G401 (cell line): ENCODE data around the gene TNS2. TPM values are rescaled to one million over a fixed set of nuclear protein-coding genes. Genes with fewer than 3 reads are reported as not detected.

ENCODE experiments used
- DNase-seq: peaks from one replicate; pipeline ENCODE4 v3.0.0-alpha.2; 2015; ENCODE audit warnings: low spot score
- in situ Hi-C: cut with HindIII; loops from 2 replicates; pipeline ENCODE4 v1.10.0; 2016; ENCODE audit warnings: low sequenced_read_pairs, mixed read lengths
- total RNA-seq: library from RNA; depleted of rRNA; stranded (reverse); fragments of >200 nt; shearing (Covaris generic); gene quantifications from 2 replicates; pipeline ENCODE4 v1.2.3, GENCODE V29; 2014

The TNS2 gene
- total RNA-seq, 1 experiment from 2014 or later, result 13.7 TPM

- DNase-seq, result no peak
- in situ Hi-C loops, result no loop called here
These were observed 5.8 kb downstream of the TNS2 start for GRCh38 chr12:53055471-53056266.

DNA sequence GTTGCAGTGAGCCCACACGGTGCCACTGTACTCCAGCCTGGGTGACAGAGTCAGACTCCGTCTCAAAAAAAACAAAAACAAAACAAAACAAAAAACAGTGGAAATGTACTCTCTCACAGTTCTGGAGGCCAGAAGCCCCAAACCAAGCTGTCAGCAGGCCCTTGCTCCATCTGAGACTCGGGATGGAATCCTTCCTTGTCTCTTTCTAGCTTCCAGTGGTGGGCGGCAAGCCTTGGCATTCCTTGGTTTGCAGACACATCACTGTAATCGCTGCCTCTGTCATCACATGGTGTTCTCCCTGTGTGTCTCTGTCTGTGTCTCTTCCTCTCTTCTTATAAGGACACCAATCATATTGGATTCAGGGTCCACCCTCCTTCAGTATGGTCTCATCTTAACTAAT, 6.4 kb downstream of the TNS2 start:
- DNase-seq, result no peak
- in situ Hi-C loops, result no loop called here

GRCh38 chr12:53056901-53057300, 7.0 kb downstream of the TNS2 start:
- in situ Hi-C loops, result no loop called here
- no peak for DNase-seq

GRCh38 chr12:53057816-53058500, 8.1 kb downstream of the TNS2 start:
- DNase-seq, result no peak

GRCh38 chr12:53058674-53059433, 9.0 kb downstream of the TNS2 start:
- in situ Hi-C loops, result no loop called here
- no peak for DNase-seq

More at GRCh38 chr12:53057816-53058500, 8.1 kb downstream of the TNS2 start:
- in situ Hi-C loops, result no loop called here

GRCh38 chr12:53059434-53060063, 9.7 kb downstream of the TNS2 start:
- DNase-seq, result no peak
- in situ Hi-C loops, result no loop called here

GRCh38 chr12:53060064-53060720, 10.3 kb downstream of the TNS2 start:
- no peak for DNase-seq
- in situ Hi-C loops, result no loop called here

GRCh38 chr12:53060721-53061276, 10.9 kb downstream of the TNS2 start:
- in situ Hi-C loops, result no loop called here
- no peak for DNase-seq

DNA sequence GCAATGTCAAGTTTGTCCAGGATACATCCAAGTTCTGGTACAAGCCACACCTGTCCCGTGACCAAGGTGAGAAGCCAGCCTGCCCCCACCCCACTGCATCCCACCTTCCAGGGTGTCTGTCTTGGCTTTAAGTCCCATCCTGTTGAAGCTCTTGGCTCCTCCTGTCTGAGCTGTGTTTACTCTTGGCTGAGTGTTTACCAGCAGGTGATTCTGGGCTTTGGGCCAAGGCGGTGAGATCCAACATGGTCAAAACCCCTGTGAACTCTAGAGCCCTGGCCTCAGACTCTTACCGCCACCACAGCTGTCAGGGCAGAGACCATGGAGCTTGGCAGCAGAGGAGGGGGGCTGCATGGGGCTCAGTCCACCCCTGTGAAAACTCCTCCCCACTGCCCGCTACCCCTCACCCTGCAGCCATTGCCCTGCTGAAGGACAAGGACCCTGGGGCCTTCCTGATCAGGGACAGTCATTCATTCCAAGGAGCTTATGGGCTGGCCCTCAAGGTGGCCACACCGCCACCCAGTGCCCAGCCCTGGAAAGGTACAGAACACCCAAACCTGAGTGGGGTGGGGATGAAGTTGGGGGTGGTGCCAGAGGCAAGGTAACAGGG, 11.6 kb downstream of the TNS2 start:
- peak; percentile 76 for DNase-seq

DNA sequence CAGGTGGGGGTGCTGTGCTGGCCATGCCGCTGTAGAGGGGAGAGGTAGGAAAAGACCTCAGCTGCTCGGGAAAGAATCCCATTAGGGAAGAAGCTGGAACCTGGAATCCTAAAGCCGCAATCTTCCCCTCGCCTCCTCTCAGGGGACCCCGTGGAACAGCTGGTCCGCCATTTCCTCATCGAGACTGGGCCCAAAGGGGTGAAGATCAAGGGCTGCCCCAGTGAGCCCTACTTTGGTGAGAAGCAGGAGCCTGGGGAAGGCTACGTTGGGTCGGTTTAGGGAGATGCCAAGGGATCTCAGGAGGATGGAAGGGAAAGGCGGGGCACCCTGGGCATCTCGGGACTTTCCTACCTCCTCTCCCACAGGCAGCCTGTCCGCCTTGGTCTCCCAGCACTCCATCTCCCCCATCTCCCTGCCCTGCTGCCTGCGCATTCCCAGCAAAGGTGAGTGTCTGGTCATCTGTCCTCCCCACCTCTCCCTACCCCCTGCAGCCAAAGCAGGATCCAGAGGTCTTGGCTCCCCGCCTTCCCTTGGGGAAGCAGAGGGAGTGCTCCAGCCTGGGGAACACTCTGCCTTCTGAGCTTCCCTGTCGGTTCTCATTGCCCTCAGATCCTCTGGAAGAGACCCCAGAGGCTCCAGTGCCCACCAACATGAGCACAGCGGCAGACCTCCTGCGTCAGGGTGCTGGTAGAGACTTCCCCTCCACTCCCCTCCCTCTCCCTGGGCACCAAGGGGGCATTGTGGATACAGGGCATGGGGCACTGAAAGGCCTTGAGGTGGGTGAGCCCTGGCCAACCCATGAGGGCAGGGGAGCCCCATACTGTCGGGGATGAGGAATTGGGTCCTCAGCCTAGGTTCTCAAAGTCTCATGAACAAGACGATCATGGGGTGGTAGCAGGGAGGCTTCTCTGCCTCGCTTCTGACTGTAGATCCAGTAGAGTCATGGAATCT, 12.4 kb downstream of the TNS2 start:
- in situ Hi-C loops, result no loop called here
- no peak for DNase-seq

More for the DNA sequence above, 11.6 kb downstream of the TNS2 start:
- in situ Hi-C loops, result no loop called here

- in situ Hi-C loops, result no loop called here
- no peak for DNase-seq
These were observed 13.3 kb downstream of the TNS2 start for GRCh38 chr12:53062977-53063707.

- in situ Hi-C loops, result no loop called here
- DNase-seq, result no peak
These were observed 14.1 kb downstream of the TNS2 start for GRCh38 chr12:53063708-53064612.

DNA sequence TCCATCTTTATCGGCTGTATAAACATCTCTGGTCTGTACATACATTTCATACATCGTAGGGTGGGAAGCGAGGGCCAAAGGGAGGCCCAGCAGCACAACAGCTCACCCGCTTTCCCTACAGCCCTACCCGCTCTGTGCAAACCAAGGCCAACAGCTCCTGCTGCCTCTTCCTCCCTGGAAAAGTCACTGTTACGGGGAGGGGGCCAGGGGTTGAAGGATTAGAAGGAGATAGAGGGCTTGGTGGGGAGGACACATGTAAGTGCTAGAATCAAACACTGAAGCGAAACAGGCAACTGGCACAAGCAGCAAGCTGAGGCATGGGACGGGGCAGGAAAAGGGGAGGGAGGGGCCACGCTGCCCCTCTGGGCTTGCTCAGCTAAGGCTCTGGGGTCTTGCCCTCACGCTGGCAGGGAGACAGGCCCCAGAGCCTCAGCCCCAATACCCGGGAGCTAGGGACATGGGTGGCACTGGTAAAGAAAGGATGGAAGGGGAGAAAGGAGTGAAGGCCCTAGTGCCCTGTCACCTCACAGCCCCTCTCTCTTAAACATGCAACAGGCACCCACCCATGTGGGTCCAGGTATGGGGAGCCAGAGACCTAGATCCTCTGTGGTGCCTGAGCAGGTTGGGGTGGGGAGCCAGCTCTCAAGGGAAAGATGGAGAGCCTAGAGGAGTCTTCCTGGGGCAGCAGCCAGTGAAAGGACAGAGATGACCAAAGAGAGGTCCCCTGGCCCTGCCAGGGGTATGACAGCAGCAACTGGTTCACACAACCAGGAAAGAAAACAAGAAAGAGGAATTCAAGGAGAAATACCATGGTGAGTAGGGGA, 15.0 kb downstream of the TNS2 start:
- in situ Hi-C loops, result no loop called here
- DNase-seq, result no peak

DNA sequence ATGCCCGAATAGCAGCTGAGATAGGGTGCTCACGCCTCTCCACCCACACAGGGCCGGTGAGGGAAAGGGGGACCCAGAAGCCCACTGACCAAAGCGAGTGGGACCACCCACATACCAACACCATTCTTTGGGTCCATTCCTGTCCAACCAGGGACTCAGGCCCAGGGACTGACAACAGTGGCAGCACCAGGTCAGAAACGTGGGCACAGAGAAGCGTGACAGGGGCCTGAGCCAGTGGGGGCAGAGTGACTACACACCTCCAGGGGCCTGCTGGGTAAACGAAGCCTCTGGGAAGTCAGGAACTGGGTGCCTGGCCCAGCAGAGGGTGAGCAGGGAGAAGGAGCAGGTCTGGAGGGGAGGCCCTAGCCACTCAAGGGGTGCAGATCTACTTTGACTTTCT, 15.6 kb downstream of the TNS2 start:
- in situ Hi-C loops, result no loop called here
- no peak for DNase-seq
